Coronary artery (tissue), 2 donors: ENCODE measurements around the gene CYBC1.

ENCODE experiments used
- DNase-seq: peaks from one replicate; pipeline ENCODE4 v3.0.0-alpha.2; 2017; ENCODE audit warnings: low spot score
- H3K27ac ChIP-seq, 2 donors: fragments of 200-600 bp; sonication (generic); one replicate each; pipeline ENCODE4 v1.5.1; 2016 to 2019
- H3K4me3 ChIP-seq: fragments of 200-600 bp; sonication (generic); 2 replicates; pipeline ENCODE4 v1.5.1; 2016; ENCODE audit warnings: mild to moderate bottlenecking, moderate library complexity
- CTCF ChIP-seq: fragments of 200-600 bp; sonication (generic); IDR thresholded peaks from one replicate; pipeline ENCODE4 v1.5.1; 2019; ENCODE audit warnings: antibody characterized with exemption

CYBC1 gene

GRCh38 chr17:82406131-82406671, 44.4 kb downstream of the CYBC1 start:
- no peak for TF ChIP-seq CTCF
- H3K27ac ChIP-seq, result no peak overlapping the region
- no peak for DNase-seq
- H3K4me3 ChIP-seq, result no peak overlapping the region

GRCh38 chr17:82405051-82405450, 45.5 kb downstream of the CYBC1 start:
- no peak for TF ChIP-seq CTCF
- Histone ChIP-seq H3K27ac (no peak overlapping the region), H3K4me3 (no peak overlapping the region)
- no peak for DNase-seq

DNA sequence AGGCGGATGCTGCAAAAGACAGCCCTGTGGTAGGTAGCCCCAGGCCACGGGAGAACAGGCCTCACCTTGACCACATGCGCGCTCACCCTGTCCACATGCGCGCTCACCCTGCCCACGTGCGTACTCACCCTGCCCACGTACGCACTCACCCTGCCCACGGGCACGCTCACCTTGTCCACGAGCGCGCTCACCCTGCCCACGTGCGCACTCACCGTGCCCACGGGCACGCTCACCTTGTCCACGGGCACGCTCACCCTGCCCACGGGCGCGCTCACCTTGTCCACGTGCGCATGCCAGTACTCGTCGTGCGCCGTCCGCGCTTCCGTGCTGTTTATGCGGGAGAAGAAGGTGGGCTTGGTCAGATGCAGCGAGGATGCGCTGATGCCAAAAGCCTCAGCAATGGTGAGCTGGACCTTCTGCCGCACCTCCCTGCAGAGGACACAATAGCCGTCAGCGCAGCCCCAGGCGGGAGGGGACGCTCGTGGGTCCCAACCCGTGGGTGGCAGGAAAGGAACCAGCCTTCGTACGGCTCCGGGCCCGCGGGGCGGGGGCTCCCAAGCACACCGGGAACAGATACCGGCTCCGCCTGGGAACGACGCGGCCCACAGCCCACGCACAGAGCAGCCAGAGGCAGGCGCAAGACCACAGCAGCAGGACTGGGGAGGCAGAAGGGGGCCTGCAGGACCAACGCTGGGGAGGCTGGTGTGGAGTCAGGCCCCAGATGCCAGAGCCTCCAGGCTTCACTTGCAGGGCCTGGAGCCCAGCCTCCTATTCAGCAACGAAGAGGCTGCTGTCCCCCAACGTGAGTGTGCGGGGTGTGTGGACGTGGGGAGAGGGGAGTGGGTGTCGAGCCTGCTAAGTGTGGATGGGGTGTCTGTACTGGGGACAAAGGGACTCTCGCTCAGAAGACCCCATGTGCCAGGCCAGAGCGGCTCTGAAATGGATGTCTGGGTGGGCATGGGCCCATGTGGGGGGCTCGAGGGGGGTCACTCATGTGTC, 46.6 kb downstream of the CYBC1 start:
- TF ChIP-seq CTCF, result no peak
- DNase-seq, result no peak
- Histone ChIP-seq H3K4me3 (no peak overlapping the region), H3K27ac (no peak overlapping the region)

GRCh38 chr17:82402865-82403264, 47.7 kb downstream of the CYBC1 start:
- TF ChIP-seq CTCF, result no peak

DNA sequence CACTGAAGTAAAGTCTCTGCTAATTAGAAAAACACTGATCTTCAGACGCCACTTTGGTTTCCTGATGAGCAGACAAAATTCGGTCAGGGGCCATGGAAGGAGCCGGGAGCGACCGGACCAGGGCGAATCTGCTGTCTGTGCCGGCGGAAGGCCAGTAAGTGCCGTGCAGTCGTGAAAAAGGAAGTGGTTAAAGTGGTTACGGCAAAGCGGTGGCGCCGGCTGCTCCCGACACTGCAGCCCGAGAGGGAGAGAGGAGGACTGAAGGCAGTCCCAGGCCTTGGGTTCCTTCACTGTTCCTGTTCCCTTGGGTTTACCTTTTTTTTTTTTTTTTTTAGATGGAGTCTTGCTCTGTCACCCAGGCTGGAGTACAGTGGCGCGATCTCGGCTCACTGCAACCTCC, 49.7 kb downstream of the CYBC1 start:
- no peak for DNase-seq
- no peak for TF ChIP-seq CTCF
- H3K27ac ChIP-seq, result no peak overlapping the region
- no peak overlapping the region for H3K4me3 ChIP-seq

More at GRCh38 chr17:82402865-82403264, 47.7 kb downstream of the CYBC1 start:
- no peak for DNase-seq
- H3K4me3 ChIP-seq, result no peak overlapping the region
- H3K27ac ChIP-seq, result no peak overlapping the region

DNA sequence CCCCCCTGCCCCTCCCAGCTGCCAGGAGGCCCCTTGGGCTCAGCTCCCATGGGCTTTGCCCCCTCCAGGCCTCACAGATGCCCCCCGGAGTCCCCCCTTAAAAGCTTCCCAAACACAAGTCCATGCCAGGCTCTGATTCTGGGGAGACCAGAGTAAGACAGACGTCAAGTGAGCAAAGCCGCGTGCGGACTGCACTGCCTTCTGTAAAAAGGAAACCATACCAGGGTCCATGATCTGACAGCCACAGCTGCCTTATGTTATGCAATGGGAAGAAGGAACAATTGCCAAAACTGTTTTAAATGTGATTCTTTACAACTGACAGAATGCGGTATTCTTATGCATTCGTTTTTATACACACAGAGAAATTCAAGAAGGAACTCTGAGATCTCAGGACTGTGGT, 50.3 kb downstream of the CYBC1 start:
- TF ChIP-seq CTCF, result no peak
- no peak for DNase-seq
- H3K4me3 ChIP-seq, result no peak overlapping the region
- no peak overlapping the region for H3K27ac ChIP-seq

DNA sequence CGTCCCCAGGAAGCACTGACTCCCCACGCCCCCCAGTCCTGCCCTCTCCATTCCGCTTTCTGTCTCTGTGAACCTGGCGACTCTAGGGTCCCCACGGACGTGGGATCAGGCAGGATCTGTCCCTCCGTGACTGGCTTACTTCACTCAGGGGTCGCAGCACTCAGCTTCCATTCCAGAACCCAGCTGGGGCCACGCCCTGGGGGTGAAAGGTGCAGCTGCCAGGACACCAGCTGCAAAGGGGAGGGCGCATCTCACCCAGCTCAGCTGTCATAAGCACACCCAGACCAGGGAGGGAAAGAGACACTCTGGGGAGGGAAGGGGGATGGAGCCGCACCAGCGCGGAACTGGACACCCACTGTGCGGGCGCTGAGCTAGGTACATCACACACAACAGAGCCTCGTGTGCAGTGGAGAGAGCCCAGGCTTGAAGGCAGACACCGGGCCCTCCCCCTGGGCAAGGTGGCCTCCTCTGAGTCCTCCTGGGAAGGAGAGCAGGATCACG, 50.9 kb downstream of the CYBC1 start:
- Histone ChIP-seq H3K4me3 (no peak overlapping the region), H3K27ac (no peak overlapping the region)
- TF ChIP-seq CTCF, result no peak
- no peak for DNase-seq
